SKM-1 treated with dmso at 0.1 percent for 144 hours (cell line): Measurements from ENCODE around the gene SYNRG.

Experiments
- DNase-seq: peaks from one replicate; lab custom pipeline; 2025; ENCODE audit not compliant: unreplicated experiment; lab: John Stamatoyannopoulos, UW

SYNRG gene

GRCh38 chr17:37476431-37477120 lies 132.6 kb downstream of the SYNRG start:
- DNase-seq: no peak

GRCh38 chr17:37475731-37476420 lies 133.3 kb downstream of the SYNRG start:
- peak; percentile 59 for DNase-seq

- no peak for DNase-seq
Measured at GRCh38 chr17:37470181-37470580, 139.0 kb downstream of the SYNRG start.

GRCh38 chr17:37466471-37466870 lies 142.7 kb downstream of the SYNRG start:
- DNase-seq: no peak

- DNase-seq: no peak
Measured at GRCh38 chr17:37465069-37465616, 144.1 kb downstream of the SYNRG start.
